ENCODE data around the gene CSK. TPM values are rescaled to one million over a fixed set of nuclear protein-coding genes. Genes with fewer than 3 reads are reported as not detected.
A peak's percentile ranks its signal among the peaks of the same experiment; 100 is the strongest.
"Not testable (repeated sequence)": the region's sequence is repeated elsewhere in the genome, so short reads cannot be mapped to it uniquely, and the experiment has no call there.

CSK gene
- total RNA-seq, 1 experiment from 2014 or later: 103 TPM

DNA sequence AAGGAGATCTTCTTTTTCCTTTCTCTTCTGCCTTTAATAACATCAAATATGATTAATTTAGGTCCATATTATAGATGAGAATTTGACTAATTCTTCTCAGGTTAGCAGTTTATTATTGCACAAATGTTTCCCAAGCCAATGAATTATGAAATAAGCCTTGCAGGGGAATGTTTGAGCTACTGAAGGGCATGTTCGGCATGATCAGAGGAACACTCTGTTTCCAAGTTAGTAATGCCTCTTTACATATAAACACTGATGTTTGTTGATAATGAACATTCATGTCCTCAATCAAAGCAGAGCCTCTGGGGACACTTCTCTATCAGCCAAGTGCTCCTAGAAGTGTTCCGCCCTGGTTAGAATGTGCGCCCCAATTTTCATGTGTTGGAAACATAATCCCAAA is 46.6 kb upstream of the CSK start:
- TF ChIP-seq EZH2 (IDR thresholded peaks at IDR 0.05; ENCODE audit: borderline replicate concordance, low read depth, low read length, poor library complexity, severe bottlenecking): no peak
- TF ChIP-seq CTCF (conservative IDR thresholded peaks at IDR 0.05; ENCODE audit: low read depth, low read length): no peak
- DNase-seq (ENCODE audit: low spot score): no peak
- Histone ChIP-seq H3K4me1 (ENCODE audit: insufficient read depth, low read length, poor library complexity, severe bottlenecking) (no peaks in the 10 kb centered on the region), H3K36me3 (ENCODE audit: insufficient read depth, low read length, poor library complexity, severe bottlenecking) (no peaks in the 10 kb centered on the region), H3K9me3 (ENCODE audit: low read depth, low read length, poor library complexity, severe bottlenecking) (peaks cover 6% of the 10 kb centered on the region), H3K27me3 (replicated peaks; ENCODE audit: insufficient read depth, low read depth, low read length, poor library complexity) (peaks cover 9% of the 10 kb centered on the region), H3K4me3 (ENCODE audit: low read depth, low read length, poor library complexity, severe bottlenecking) (no peak overlapping the region), H3K27ac (ENCODE audit: low read depth, low read length, poor library complexity, severe bottlenecking) (no peak overlapping the region)
- ChIA-PET POLR2A (ENCODE audit: low non-redundant PET) (no interaction called here), CTCF (no interaction called here)
- BruUV-seq (replicated peaks): no TSS peak
- intact Hi-C loops (cut with micrococcal nuclease; ENCODE audit: unreplicated experiment): no loop called here

GRCh38 chr15:74738239-74738638 is 43.6 kb upstream of the CSK start:
- H3K9me3 ChIP-seq (ENCODE audit: low read depth, low read length, poor library complexity, severe bottlenecking); H3K36me3 ChIP-seq (ENCODE audit: insufficient read depth, low read length, poor library complexity, severe bottlenecking); H3K27me3 ChIP-seq (replicated peaks; ENCODE audit: insufficient read depth, low read depth, low read length, poor library complexity); POLR2A ChIA-PET (ENCODE audit: low non-redundant PET); CTCF ChIA-PET; H3K4me1 ChIP-seq (ENCODE audit: insufficient read depth, low read length, poor library complexity, severe bottlenecking); BruUV-seq (replicated peaks); H3K4me3 ChIP-seq (ENCODE audit: low read depth, low read length, poor library complexity, severe bottlenecking); intact Hi-C loops (cut with micrococcal nuclease; ENCODE audit: unreplicated experiment); H3K27ac ChIP-seq (ENCODE audit: low read depth, low read length, poor library complexity, severe bottlenecking): not testable (repeated sequence)
- peak; percentile 25 for DNase-seq (ENCODE audit: low spot score)

GRCh38 chr15:74742422-74742821 is 39.5 kb upstream of the CSK start:
- no peaks in the 10 kb centered on the region for H3K27me3 ChIP-seq (replicated peaks; ENCODE audit: insufficient read depth, low read depth, low read length, poor library complexity)
- no peak overlapping the region for H3K27ac ChIP-seq (ENCODE audit: low read depth, low read length, poor library complexity, severe bottlenecking)
- DNase-seq (ENCODE audit: low spot score): no peak
- H3K4me1 ChIP-seq (ENCODE audit: insufficient read depth, low read length, poor library complexity, severe bottlenecking): no peaks in the 10 kb centered on the region
- ChIA-PET CTCF (interaction anchor here (0.6 kb wide), 1 partner anchor 1095 kb away, joined by 3 read pairs; no protein-coding TSS in a partner anchor), POLR2A (ENCODE audit: low non-redundant PET) (interaction anchor here (0.7 kb wide), 1 partner anchor 27 kb away, joined by 10 read pairs; no protein-coding TSS in a partner anchor)
- intact Hi-C loops (cut with micrococcal nuclease; ENCODE audit: unreplicated experiment): no loop called here
- no TSS peak for BruUV-seq (replicated peaks)
- no peak overlapping the region for H3K4me3 ChIP-seq (ENCODE audit: low read depth, low read length, poor library complexity, severe bottlenecking)
- no peaks in the 10 kb centered on the region for H3K36me3 ChIP-seq (ENCODE audit: insufficient read depth, low read length, poor library complexity, severe bottlenecking)
- no peak for TF ChIP-seq EZH2 (IDR thresholded peaks at IDR 0.05; ENCODE audit: borderline replicate concordance, low read depth, low read length, poor library complexity, severe bottlenecking)
- no peak for TF ChIP-seq CTCF (conservative IDR thresholded peaks at IDR 0.05; ENCODE audit: low read depth, low read length)
- peaks cover 5% of the 10 kb centered on the region for H3K9me3 ChIP-seq (ENCODE audit: low read depth, low read length, poor library complexity, severe bottlenecking)

- Histone ChIP-seq H3K4me3 (ENCODE audit: low read depth, low read length, poor library complexity, severe bottlenecking) (no peak overlapping the region), H3K4me1 (ENCODE audit: insufficient read depth, low read length, poor library complexity, severe bottlenecking) (no peaks in the 10 kb centered on the region), H3K9me3 (ENCODE audit: low read depth, low read length, poor library complexity, severe bottlenecking) (no peaks in the 10 kb centered on the region), H3K27me3 (replicated peaks; ENCODE audit: insufficient read depth, low read depth, low read length, poor library complexity) (no peaks in the 10 kb centered on the region), H3K36me3 (ENCODE audit: insufficient read depth, low read length, poor library complexity, severe bottlenecking) (no peaks in the 10 kb centered on the region), H3K27ac (ENCODE audit: low read depth, low read length, poor library complexity, severe bottlenecking) (no peak overlapping the region)
- intact Hi-C loops (cut with micrococcal nuclease; ENCODE audit: unreplicated experiment): no loop called here
- no TSS peak for BruUV-seq (replicated peaks)
- ChIA-PET POLR2A (ENCODE audit: low non-redundant PET) (no interaction called here), CTCF (no interaction called here)
- DNase-seq (ENCODE audit: low spot score): no peak
- TF ChIP-seq CTCF (conservative IDR thresholded peaks at IDR 0.05; ENCODE audit: low read depth, low read length): no peak
- TF ChIP-seq EZH2 (IDR thresholded peaks at IDR 0.05; ENCODE audit: borderline replicate concordance, low read depth, low read length, poor library complexity, severe bottlenecking): no peak
These were observed 35.5 kb upstream of the CSK start for GRCh38 chr15:74746389-74746788.
